GM23338 (cell line): Measurements from ENCODE around the gene SLC27A4. TPM values are rescaled to one million over a fixed set of nuclear protein-coding genes. Genes with fewer than 3 reads are reported as not detected.

ENCODE experiments used
- ATAC-seq: fragments of 200-7000 bp; cut with Tn5 transposase; 3 replicates; pipeline ENCODE4 v1.9.1; 2020
- DNase-seq: peaks from one replicate; pipeline ENCODE4 v3.0.0-alpha.2; 2015; ENCODE audit warnings: low spot score
- H2AFZ ChIP-seq: fragments of 200-600 bp; sonication (generic); 2 replicates; pipeline ENCODE4 v1.8.0; 2016; ENCODE audit warnings: antibody characterized with exemption, mild to moderate bottlenecking, moderate library complexity
- H3F3A ChIP-seq: fragments of 200-600 bp; sonication (generic); replicated peaks from 2 replicates; pipeline ENCODE4 v1.8.0; 2017; ENCODE audit warnings: antibody characterized with exemption, mixed run types, low read depth
- H3K27ac ChIP-seq: fragments of 200-600 bp; sonication (generic); 2 replicates; pipeline ENCODE4 v1.6.1; 2016; ENCODE audit warnings: low read depth
- H3K27me3 ChIP-seq: fragments of 200-600 bp; sonication (generic); 2 replicates; pipeline ENCODE4 v1.8.0; 2016; ENCODE audit warnings: mild to moderate bottlenecking, mixed run types, moderate library complexity; ENCODE audit not compliant: insufficient read depth
- H3K36me3 ChIP-seq: fragments of 200-600 bp; sonication (generic); 2 replicates; pipeline ENCODE4 v1.8.0; 2016; ENCODE audit warnings: mild to moderate bottlenecking; ENCODE audit not compliant: insufficient read depth
- H3K4me1 ChIP-seq: fragments of 200-600 bp; sonication (generic); 2 replicates; pipeline ENCODE4 v1.8.0; 2016; ENCODE audit warnings: mild to moderate bottlenecking, moderate library complexity; ENCODE audit not compliant: insufficient read depth
- H3K4me2 ChIP-seq: fragments of 200-600 bp; sonication (generic); 2 replicates; pipeline ENCODE4 v1.7.1; 2017; ENCODE audit warnings: mixed run types
- H3K4me3 ChIP-seq: fragments of 200-600 bp; sonication (generic); 2 replicates; pipeline ENCODE4 v1.6.1; 2016; ENCODE audit warnings: mixed run types
- H3K79me2 ChIP-seq: fragments of 200-600 bp; sonication (generic); replicated peaks from 2 replicates; pipeline ENCODE4 v1.8.0; 2017; ENCODE audit warnings: mild to moderate bottlenecking; ENCODE audit not compliant: insufficient read depth
- H3K9me2 ChIP-seq: fragments of 200-600 bp; sonication (generic); 2 replicates; pipeline ENCODE4 v1.8.0; 2017; ENCODE audit not compliant: insufficient read depth
- H4K20me1 ChIP-seq: fragments of 200-600 bp; sonication (generic); replicated peaks from 2 replicates; pipeline ENCODE4 v1.8.0; 2017; ENCODE audit warnings: mild to moderate bottlenecking; ENCODE audit not compliant: insufficient read depth
- H3K27ac Mint-ChIP-seq: 2 replicates; pipeline ENCODE4 v1.8.0; 2020; ENCODE audit warnings: inconsistent platforms, mild to moderate bottlenecking, moderate library complexity, mixed read lengths
- H3K27me3 Mint-ChIP-seq: 3 replicates; pipeline ENCODE4 v1.8.0; 2022; ENCODE audit warnings: low read depth, mild to moderate bottlenecking, moderate library complexity, mixed read lengths, inconsistent platforms; ENCODE audit not compliant: insufficient read depth, poor library complexity
- H3K36me3 Mint-ChIP-seq: 3 replicates; pipeline ENCODE4 v1.8.0; 2021; ENCODE audit warnings: low read depth, mild to moderate bottlenecking, inconsistent platforms, moderate library complexity, mixed read lengths
- H3K4me1 Mint-ChIP-seq: 3 replicates; pipeline ENCODE4 v1.8.0; 2020; ENCODE audit warnings: mild to moderate bottlenecking, inconsistent platforms, mixed read lengths
- H3K4me3 Mint-ChIP-seq: 3 replicates; pipeline ENCODE4 v1.8.0; 2021; ENCODE audit warnings: moderate library complexity, mild to moderate bottlenecking, inconsistent platforms, mixed read lengths
- H3K9me3 Mint-ChIP-seq: 3 replicates; pipeline ENCODE4 v1.8.0; 2020; ENCODE audit warnings: moderate library complexity, mild to moderate bottlenecking, inconsistent platforms, mixed read lengths
- CREB1 ChIP-seq: fragments of 250-450 bp; sonication (Bioruptor Pico); IDR thresholded peaks from 2 replicates; pipeline ENCODE4 v1.5.0; 2020; ENCODE audit warnings: low read depth, mild to moderate bottlenecking, moderate library complexity
- CTCF ChIP-seq, 2 experiments: fragments of 200-600 bp in 1 of 2; sonication (generic) in 1 of 2; conservative IDR thresholded peaks; 2 replicates each; pipeline versions ENCODE4 v1.5.1 to v1.6.1; 2016 to 2017; ENCODE audit warnings: antibody characterized with exemption in 2 of 2, low read depth in 2 of 2, mild to moderate bottlenecking in 2 of 2, moderate library complexity in 1 of 2
- EZH2phosphoT487 ChIP-seq: fragments of 200-600 bp; sonication (generic); IDR thresholded peaks from one replicate; pipeline ENCODE4 v1.8.1; 2018; ENCODE audit warnings: antibody characterized with exemption; ENCODE audit not compliant: unreplicated experiment
- JUNB ChIP-seq: IDR thresholded peaks from one replicate; pipeline ENCODE4 v1.6.1; 2016; ENCODE audit warnings: antibody characterized with exemption; ENCODE audit not compliant: unreplicated experiment
- NANOG ChIP-seq: IDR thresholded peaks from 2 replicates; pipeline ENCODE4 v1.6.1; 2016; ENCODE audit warnings: antibody characterized with exemption, borderline replicate concordance
- POLR2AphosphoS5 ChIP-seq: IDR thresholded peaks from 2 replicates; pipeline ENCODE4 v1.6.1; 2016; ENCODE audit warnings: antibody characterized with exemption, low read depth
- STAT1 ChIP-seq: IDR thresholded peaks from one replicate; pipeline ENCODE4 v1.6.1; 2016; ENCODE audit warnings: antibody characterized with exemption; ENCODE audit not compliant: unreplicated experiment
- ZNF114 ChIP-seq: fragments of 250-450 bp; sonication (Bioruptor Pico); IDR thresholded peaks from 2 replicates; pipeline ENCODE4 v1.5.0; 2020; ENCODE audit warnings: mild to moderate bottlenecking, moderate library complexity
- ZNF331 ChIP-seq: fragments of 250-450 bp; sonication (Bioruptor Pico); IDR thresholded peaks from 2 replicates; pipeline ENCODE4 v1.5.0; 2020; ENCODE audit warnings: low read depth, mild to moderate bottlenecking, moderate library complexity
- polyA plus RNA-seq: library from polyadenylated mRNA; unstranded; fragments of >200 nt; fragmentation: Nextera tagmentation; extraction: Ambion mirVana; gene quantifications from 2 replicates; pipeline ENCODE4 v1.2.1, GENCODE V29; 2016
- total RNA-seq: library from RNA; depleted of rRNA; stranded (reverse); fragments of >200 nt; shearing (Covaris generic); gene quantifications from 2 replicates; pipeline ENCODE4 v1.2.3, GENCODE V29; 2014
- TF ChIP-seq, protein P1 (sequence below): fragments of 250-450 bp; sonication (Bioruptor Pico); IDR thresholded peaks from 2 replicates; pipeline ENCODE4 v1.5.0; 2020; ENCODE audit warnings: mild to moderate bottlenecking, moderate library complexity

Gene SLC27A4
- total and polyA plus RNA-seq, 2 experiments from 2014 or later, result 7.9 to 25.3 TPM

- Mint-ChIP-seq H3K4me3 (no peak overlapping the region), H3K36me3 (peaks cover 10% of the 10 kb centered on the region; the same call in 2 of the 3 replicates), H3K9me3 (no peaks in the 10 kb centered on the region), H3K27me3 (peaks cover 20% of the 10 kb centered on the region), H3K27ac (no peak overlapping the region), H3K4me1 (peaks cover 15% of the 10 kb centered on the region; the same call in 2 of the 3 replicates)
- H3K9me2 ChIP-seq, result no peaks in the 10 kb centered on the region
- DNase-seq, result no peak
- H3F3A ChIP-seq, result no peaks in the 10 kb centered on the region; the same call in 1 of the 2 replicates
- no peaks in the 10 kb centered on the region for H3K79me2 ChIP-seq
- TF ChIP-seq STAT1, result no peak
- TF ChIP-seq JUNB, result no peak
- no peak for TF ChIP-seq CREB1
- no peak for TF ChIP-seq CTCF (conservative IDR thresholded peaks at IDR 0.05; ENCODE audit: low read depth in 2 of 2)
- TF ChIP-seq NANOG, result no peak
- TF ChIP-seq ZNF331 (CRISPR knock-in tag), result no peak
- TF ChIP-seq POLR2AphosphoS5, result no peak
- no peak for TF ChIP-seq EZH2phosphoT487
- TF ChIP-seq ZNF114, result no peak
- TF ChIP-seq, protein P1, sequence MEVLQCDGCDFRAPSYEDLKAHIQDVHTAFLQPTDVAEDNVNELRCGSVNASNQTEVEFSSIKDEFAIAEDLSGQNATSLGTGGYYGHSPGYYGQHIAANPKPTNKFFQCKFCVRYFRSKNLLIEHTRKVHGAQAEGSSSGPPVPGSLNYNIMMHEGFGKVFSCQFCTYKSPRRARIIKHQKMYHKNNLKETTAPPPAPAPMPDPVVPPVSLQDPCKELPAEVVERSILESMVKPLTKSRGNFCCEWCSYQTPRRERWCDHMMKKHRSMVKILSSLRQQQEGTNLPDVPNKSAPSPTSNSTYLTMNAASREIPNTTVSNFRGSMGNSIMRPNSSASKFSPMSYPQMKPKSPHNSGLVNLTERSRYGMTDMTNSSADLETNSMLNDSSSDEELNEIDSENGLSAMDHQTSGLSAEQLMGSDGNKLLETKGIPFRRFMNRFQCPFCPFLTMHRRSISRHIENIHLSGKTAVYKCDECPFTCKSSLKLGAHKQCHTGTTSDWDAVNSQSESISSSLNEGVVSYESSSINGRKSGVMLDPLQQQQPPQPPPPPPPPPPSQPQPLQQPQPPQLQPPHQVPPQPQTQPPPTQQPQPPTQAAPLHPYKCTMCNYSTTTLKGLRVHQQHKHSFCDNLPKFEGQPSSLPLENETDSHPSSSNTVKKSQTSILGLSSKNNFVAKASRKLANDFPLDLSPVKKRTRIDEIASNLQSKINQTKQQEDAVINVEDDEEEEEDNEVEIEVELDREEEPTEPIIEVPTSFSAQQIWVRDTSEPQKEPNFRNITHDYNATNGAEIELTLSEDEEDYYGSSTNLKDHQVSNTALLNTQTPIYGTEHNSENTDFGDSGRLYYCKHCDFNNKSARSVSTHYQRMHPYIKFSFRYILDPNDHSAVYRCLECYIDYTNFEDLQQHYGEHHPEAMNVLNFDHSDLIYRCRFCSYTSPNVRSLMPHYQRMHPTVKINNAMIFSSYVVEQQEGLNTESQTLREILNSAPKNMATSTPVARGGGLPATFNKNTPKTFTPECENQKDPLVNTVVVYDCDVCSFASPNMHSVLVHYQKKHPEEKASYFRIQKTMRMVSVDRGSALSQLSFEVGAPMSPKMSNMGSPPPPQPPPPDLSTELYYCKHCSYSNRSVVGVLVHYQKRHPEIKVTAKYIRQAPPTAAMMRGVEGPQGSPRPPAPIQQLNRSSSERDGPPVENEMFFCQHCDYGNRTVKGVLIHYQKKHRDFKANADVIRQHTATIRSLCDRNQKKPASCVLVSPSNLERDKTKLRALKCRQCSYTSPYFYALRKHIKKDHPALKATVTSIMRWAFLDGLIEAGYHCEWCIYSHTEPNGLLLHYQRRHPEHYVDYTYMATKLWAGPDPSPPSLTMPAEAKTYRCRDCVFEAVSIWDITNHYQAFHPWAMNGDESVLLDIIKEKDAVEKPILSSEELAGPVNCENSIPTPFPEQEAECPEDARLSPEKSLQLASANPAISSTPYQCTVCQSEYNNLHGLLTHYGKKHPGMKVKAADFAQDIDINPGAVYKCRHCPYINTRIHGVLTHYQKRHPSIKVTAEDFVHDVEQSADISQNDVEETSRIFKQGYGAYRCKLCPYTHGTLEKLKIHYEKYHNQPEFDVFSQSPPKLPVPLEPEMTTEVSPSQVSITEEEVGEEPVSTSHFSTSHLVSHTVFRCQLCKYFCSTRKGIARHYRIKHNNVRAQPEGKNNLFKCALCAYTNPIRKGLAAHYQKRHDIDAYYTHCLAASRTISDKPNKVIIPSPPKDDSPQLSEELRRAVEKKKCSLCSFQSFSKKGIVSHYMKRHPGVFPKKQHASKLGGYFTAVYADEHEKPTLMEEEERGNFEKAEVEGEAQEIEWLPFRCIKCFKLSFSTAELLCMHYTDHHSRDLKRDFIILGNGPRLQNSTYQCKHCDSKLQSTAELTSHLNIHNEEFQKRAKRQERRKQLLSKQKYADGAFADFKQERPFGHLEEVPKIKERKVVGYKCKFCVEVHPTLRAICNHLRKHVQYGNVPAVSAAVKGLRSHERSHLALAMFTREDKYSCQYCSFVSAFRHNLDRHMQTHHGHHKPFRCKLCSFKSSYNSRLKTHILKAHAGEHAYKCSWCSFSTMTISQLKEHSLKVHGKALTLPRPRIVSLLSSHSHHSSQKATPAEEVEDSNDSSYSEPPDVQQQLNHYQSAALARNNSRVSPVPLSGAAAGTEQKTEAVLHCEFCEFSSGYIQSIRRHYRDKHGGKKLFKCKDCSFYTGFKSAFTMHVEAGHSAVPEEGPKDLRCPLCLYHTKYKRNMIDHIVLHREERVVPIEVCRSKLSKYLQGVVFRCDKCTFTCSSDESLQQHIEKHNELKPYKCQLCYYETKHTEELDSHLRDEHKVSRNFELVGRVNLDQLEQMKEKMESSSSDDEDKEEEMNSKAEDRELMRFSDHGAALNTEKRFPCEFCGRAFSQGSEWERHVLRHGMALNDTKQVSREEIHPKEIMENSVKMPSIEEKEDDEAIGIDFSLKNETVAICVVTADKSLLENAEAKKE (CRISPR knock-in tag), result no peak
- H2AFZ ChIP-seq, result no peak overlapping the region
- H4K20me1 ChIP-seq, result peaks cover 5% of the 10 kb centered on the region; the same call in 1 of the 2 replicates
- no peak for ATAC-seq
- no peak overlapping the region for H3K4me3 ChIP-seq
- H3K27me3 ChIP-seq, result peaks cover 19% of the 10 kb centered on the region
- no peak overlapping the region for H3K27ac ChIP-seq
- no peaks in the 10 kb centered on the region for H3K36me3 ChIP-seq
- no peak overlapping the region for H3K4me2 ChIP-seq
- peaks cover 8% of the 10 kb centered on the region; the same call in 1 of the 2 replicates for H3K4me1 ChIP-seq
Measured at GRCh38 chr9:128358090-128358489, 17.8 kb downstream of the SLC27A4 start.
